Cardiac muscle cell (in vitro differentiated cells and primary cell): ENCODE data around the gene PTPRK. TPM values are rescaled to one million over a fixed set of nuclear protein-coding genes. Genes with fewer than 3 reads are reported as not detected.

ENCODE experiments used
- DNase-seq, 2 donors: peaks; one replicate each; pipeline versions ENCODE4 v3.0.0 to v3.0.0-alpha.2; 2010 to 2017; ENCODE audit warnings: low read depth in 1 of 2, low spot score in 1 of 2
- H3K27ac ChIP-seq: fragments of 200-600 bp; sonication (generic); 2 replicates; pipeline ENCODE4 v1.5.1; 2016
- H3K27me3 ChIP-seq: fragments of 200-600 bp; sonication (generic); 2 replicates; pipeline ENCODE4 v1.6.0; 2016; ENCODE audit warnings: control low read depth
- H3K36me3 ChIP-seq: fragments of 200-600 bp; sonication (generic); 2 replicates; pipeline ENCODE4 v1.5.1; 2016; ENCODE audit warnings: control low read depth
- H3K4me1 ChIP-seq: fragments of 200-600 bp; sonication (generic); 2 replicates; pipeline ENCODE4 v1.8.1; 2017; ENCODE audit warnings: low read depth, mild to moderate bottlenecking, mixed run types
- H3K4me3 ChIP-seq: fragments of 200-600 bp; sonication (generic); 2 replicates; pipeline ENCODE4 v1.5.1; 2016; ENCODE audit warnings: mild to moderate bottlenecking
- H3K9me3 ChIP-seq: fragments of 200-600 bp; sonication (generic); 2 replicates; pipeline ENCODE4 v1.5.1; 2017; ENCODE audit warnings: low read depth, mild to moderate bottlenecking, control low read depth
- CTCF ChIP-seq: IDR thresholded peaks from 2 replicates; pipeline ENCODE4 v1.5.1; 2012; ENCODE audit warnings: low read depth, mild to moderate bottlenecking, low read length
- polyA plus RNA-seq: library from polyadenylated mRNA; unstranded; fragments of >200 nt; fragmentation: Nextera tagmentation; extraction: Ambion mirVana; gene quantifications from 2 replicates; pipeline ENCODE4 v1.2.1, GENCODE V29; 2016
- total RNA-seq: library from RNA; depleted of rRNA; stranded (reverse); fragments of >200 nt; gene quantifications from 2 replicates; pipeline ENCODE4 v1.2.3, GENCODE V29; 2016

The PTPRK gene
- total and polyA plus RNA-seq, 2 experiments from 2014 or later, result 48.3 to 73.1 TPM

- no peak for TF ChIP-seq CTCF
- H3K27me3 ChIP-seq, result no peaks in the 10 kb centered on the region
- no peak overlapping the region for H3K27ac ChIP-seq
- no peaks in the 10 kb centered on the region for H3K9me3 ChIP-seq
- DNase-seq, result no peak
- H3K4me3 ChIP-seq, result no peak overlapping the region
- no peaks in the 10 kb centered on the region for H3K4me1 ChIP-seq
- peaks cover 29% of the 10 kb centered on the region for H3K36me3 ChIP-seq
These were observed 552.0 kb downstream of the PTPRK start for GRCh38 chr6:127968394-127968793.

GRCh38 chr6:127967708-127968107 lies 552.7 kb downstream of the PTPRK start:
- TF ChIP-seq CTCF, result no peak
- Histone ChIP-seq H3K9me3 (no peaks in the 10 kb centered on the region), H3K27me3 (no peaks in the 10 kb centered on the region), H3K4me3 (no peak overlapping the region), H3K4me1 (no peaks in the 10 kb centered on the region), H3K27ac (no peak overlapping the region), H3K36me3 (peaks cover 22% of the 10 kb centered on the region)
- DNase-seq, result no peak

DNA sequence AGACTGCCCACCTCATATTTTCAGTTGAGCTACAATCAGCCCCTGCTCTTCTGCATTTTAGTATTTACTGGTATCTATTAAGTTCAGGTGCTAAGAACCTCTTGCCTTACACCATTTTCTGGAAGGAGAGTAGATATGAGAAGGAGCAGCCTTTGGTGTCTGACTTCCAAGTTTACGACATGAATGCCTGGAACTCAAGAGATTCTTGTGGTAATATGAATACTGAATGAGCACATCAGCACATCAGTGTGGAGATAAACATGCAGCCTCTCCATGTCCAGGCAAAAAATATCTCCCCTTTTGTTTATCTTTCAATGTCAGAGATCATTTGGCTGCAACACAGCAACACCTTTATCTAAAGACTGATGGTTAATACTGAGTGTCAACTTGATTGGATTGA lies 553.8 kb downstream of the PTPRK start:
- H3K9me3 ChIP-seq, result no peaks in the 10 kb centered on the region
- H3K4me3 ChIP-seq, result no peak overlapping the region
- peak in 1 of 2 donors; percentile 5 for DNase-seq
- H3K4me1 ChIP-seq, result no peaks in the 10 kb centered on the region
- no peak overlapping the region for H3K27ac ChIP-seq
- H3K27me3 ChIP-seq, result no peaks in the 10 kb centered on the region
- TF ChIP-seq CTCF, result no peak
- peaks cover 17% of the 10 kb centered on the region for H3K36me3 ChIP-seq

- H3K4me3 ChIP-seq, result no peak overlapping the region
- TF ChIP-seq CTCF, result no peak
These were observed 556.9 kb downstream of the PTPRK start for GRCh38 chr6:127963495-127963894.

DNA sequence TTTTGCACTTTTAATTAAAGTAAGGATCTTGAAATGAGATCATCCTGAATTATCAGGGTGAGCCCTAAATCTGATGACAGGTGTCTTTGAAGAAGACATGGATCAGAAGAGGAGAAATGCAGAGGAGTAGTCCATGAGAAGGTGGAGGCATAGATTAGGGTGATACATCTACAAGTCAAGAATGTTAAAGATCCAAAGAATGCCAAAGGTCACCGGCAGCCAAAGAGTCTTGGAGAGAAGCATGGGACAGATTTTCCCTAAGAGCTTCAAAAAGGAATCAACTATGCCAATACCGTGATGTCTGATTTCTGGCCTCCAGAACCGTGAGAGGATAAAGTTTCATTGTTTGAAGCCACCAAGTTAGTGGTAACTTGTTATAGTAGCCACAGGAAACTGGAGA lies 560.5 kb downstream of the PTPRK start:
- H3K9me3 ChIP-seq, result no peaks in the 10 kb centered on the region
- no peak for DNase-seq
- TF ChIP-seq CTCF, result no peak
- H3K4me1 ChIP-seq, result no peaks in the 10 kb centered on the region
- H3K27me3 ChIP-seq, result no peaks in the 10 kb centered on the region
- no peaks in the 10 kb centered on the region for H3K36me3 ChIP-seq
- H3K27ac ChIP-seq, result no peak overlapping the region
- H3K4me3 ChIP-seq, result no peak overlapping the region

More at GRCh38 chr6:127963495-127963894, 556.9 kb downstream of the PTPRK start:
- no peak for DNase-seq
- no peaks in the 10 kb centered on the region for H3K27me3 ChIP-seq
- peaks cover 6% of the 10 kb centered on the region for H3K36me3 ChIP-seq
- no peak overlapping the region for H3K27ac ChIP-seq
- H3K4me1 ChIP-seq, result no peaks in the 10 kb centered on the region
- no peaks in the 10 kb centered on the region for H3K9me3 ChIP-seq

DNA sequence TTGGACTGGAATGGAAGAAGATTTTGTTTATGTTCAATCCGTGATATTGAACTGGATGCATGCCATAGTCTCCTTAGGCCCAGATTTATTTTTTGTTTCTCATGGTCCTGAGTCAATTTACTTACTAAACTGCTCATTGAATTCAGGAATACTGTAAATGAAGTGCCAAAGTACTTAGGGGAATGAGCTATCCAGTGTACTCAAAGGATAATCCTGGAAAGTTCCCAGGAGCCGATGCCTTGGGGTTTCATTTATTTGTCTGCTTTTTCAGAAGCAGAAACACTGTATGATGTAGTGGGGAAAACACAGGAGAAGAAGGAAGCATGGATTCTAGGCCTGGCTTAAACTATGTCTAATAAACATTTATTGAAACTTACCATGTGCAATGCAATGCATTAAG lies 563.4 kb downstream of the PTPRK start:
- Histone ChIP-seq H3K9me3 (no peaks in the 10 kb centered on the region), H3K4me3 (no peak overlapping the region), H3K36me3 (no peaks in the 10 kb centered on the region), H3K27ac (no peak overlapping the region), H3K27me3 (no peaks in the 10 kb centered on the region), H3K4me1 (no peaks in the 10 kb centered on the region)
- no peak for TF ChIP-seq CTCF
- no peak for DNase-seq
